Fibroblast of villous mesenchyme (primary cell): Measurements from ENCODE around the gene NPM3. TPM values are rescaled to one million over a fixed set of nuclear protein-coding genes. Genes with fewer than 3 reads are reported as not detected.

Experiments used
- DNase-seq: peaks from one replicate; pipeline ENCODE4 v3.0.0-alpha.2; 2010; ENCODE audit warnings: low read depth
- H3K4me3 ChIP-seq: 2 replicates; pipeline ENCODE4 v1.5.1; 2011; ENCODE audit warnings: low read depth, mild to moderate bottlenecking, low read length
- CTCF ChIP-seq: IDR thresholded peaks from 2 replicates; pipeline ENCODE4 v1.5.1; 2012; ENCODE audit warnings: low read depth, mild to moderate bottlenecking, low read length; ENCODE audit not compliant: insufficient read depth
- total RNA-seq: library from RNA; depleted of rRNA; stranded (reverse); fragments of >200 nt; gene quantifications from 2 replicates; pipeline ENCODE4 v1.2.3, GENCODE V29; 2012

NPM3 gene
- total RNA-seq, 1 donor = 63.5 TPM

- no peak for TF ChIP-seq CTCF
- DNase-seq = no peak
- peak overlapping the region; percentile 37 for H3K4me3 ChIP-seq
These were observed 45.7 kb upstream of the NPM3 start for GRCh38 chr10:101828766-101829551.

- no peak for TF ChIP-seq CTCF
- DNase-seq = no peak
- no peak overlapping the region for H3K4me3 ChIP-seq
These were observed 44.8 kb upstream of the NPM3 start for GRCh38 chr10:101827919-101828600.

DNA sequence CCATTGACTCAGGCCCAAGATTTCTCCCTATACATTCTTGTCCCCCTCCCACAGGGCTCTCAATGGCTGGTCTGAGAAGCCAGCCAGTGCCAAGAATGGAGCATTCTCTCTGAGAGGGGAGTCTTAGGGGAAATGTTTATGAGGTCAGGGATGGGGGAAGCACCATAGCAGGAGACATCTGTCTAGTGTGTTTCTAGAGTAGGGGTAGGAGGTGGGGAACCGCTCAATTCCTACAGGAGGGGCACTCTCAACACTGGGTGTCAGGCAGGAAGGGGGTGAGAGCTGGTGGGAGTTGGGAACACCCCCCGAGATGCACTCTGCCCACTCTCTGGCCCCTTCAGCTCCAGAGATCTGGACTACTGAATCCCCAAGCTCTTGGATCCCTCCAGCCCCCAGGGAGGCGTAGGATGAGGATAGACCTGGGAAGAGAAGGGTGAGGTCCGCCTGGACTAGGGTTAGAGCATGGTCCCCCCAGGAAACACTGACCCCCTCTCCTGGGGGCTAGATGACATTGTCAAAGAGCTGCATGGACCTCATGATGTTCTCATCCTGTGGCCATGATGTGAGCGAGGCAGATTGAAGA is 43.7 kb upstream of the NPM3 start:
- no peak overlapping the region for H3K4me3 ChIP-seq
- no peak for DNase-seq
- TF ChIP-seq CTCF = no peak

- H3K4me3 ChIP-seq = no peak overlapping the region
- TF ChIP-seq CTCF = no peak
- no peak for DNase-seq
These were observed 41.5 kb upstream of the NPM3 start for GRCh38 chr10:101824736-101825135.

- TF ChIP-seq CTCF = no peak
- peak overlapping the region; percentile 99 for H3K4me3 ChIP-seq
- DNase-seq = no peak
These were observed 35.8 kb upstream of the NPM3 start for GRCh38 chr10:101818872-101819633.

- H3K4me3 ChIP-seq = peak within 1 kb of the TSS; percentile 99
- TF ChIP-seq CTCF = no peak
- DNase-seq = peak; percentile 100
These were observed 35.0 kb upstream of the NPM3 start, which contains the start of gene OGA for GRCh38 chr10:101818119-101818871. Gene OGA, minus strand, starts transcription at chr10:101818444. Its CDS starts 422 bp downstream, at chr10:101818022.
